KG1 (cell line): Measurements from ENCODE around the gene ATXN10.

Experiments used
- DNase-seq: peaks from one replicate; lab custom pipeline; 2025; lab: John Stamatoyannopoulos, UW

Gene ATXN10

DNA sequence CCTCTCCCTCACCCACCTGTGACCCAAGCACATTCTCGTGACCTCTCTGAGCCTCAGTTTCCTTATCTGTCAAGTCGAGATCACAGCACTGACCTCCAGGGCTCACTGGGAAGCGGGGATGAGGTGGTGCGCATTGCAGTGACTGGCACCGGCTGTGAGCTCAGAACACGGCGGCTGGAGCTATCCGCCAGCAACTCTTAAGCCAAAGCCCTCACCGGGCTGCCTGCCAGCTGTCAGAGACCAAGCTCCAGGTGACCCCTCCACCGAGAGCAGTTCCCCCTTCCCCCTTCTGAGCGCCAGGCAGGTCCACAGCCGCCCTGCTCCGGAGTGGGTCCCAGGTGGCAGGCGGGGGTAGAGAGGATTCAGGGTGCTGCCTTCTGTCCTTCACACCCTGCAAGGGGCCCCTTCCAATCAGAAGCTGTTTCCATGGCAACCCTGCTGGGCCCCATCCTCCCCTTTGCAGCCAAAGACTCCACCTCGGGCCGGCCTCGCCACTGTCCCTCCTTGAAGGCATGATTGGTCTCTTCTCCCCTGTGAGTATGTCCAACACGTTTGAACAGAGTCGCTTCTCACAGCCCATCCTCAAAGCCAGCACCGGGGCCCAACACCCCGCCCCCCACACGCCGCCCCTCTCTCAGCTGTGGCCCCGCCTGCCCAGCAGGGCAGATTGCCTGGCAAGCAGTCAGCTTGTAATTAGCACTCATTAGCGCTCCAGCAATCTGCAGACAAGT is 206.6 kb downstream of the ATXN10 start:
- DNase-seq = no peak

DNA sequence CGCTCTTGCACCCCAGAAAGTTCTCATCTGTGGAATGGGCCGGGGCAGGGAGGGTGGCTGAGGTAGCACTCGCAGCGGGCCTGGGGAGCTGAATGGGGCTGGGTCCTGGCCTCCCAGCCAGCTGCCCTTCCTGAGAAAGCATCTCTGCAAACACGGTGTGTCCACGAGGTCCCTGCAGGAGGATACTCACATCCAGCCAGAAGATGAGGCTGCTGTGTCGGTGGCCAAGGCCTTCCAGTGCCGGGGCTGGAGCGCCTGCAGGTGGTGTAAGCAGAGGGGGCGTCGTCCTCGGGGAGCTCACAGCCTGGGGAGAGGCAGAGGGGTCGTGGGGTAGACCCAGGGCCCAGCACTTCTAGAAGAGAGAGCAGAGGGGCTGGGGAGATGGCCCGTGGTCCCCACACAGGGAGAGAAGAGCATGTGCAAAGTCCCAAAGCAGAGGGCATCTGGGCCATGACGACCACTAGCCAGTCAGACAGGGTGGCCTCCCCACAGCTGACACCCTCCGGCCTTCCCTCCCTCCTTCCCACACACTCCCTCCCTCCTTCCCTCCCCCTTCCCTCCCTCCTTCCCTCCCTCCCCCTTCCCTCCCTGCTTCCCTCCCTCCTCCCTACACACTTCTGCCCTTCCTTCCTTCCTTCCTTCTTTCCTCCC is 207.4 kb downstream of the ATXN10 start:
- DNase-seq = no peak

DNA sequence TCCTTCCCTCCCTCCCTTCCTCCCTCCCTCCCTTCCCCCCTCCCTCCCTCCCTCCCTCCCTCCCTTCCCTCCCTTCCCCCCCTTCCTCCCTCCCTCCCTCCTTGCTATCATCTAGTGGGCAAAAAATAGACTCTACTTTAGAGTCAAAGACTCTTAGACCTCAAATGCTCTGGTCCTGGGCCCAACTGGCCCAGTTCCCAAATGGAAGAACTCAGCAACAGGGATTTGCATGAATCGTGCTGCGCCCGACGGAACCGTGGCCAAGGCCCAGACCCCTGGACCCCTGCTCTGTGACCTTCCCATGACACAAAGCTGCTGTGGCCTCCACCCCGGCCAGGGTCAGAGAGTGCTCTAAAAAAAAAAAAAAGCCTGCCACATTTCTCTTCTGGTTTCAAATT is 207.9 kb downstream of the ATXN10 start:
- no peak for DNase-seq

DNA sequence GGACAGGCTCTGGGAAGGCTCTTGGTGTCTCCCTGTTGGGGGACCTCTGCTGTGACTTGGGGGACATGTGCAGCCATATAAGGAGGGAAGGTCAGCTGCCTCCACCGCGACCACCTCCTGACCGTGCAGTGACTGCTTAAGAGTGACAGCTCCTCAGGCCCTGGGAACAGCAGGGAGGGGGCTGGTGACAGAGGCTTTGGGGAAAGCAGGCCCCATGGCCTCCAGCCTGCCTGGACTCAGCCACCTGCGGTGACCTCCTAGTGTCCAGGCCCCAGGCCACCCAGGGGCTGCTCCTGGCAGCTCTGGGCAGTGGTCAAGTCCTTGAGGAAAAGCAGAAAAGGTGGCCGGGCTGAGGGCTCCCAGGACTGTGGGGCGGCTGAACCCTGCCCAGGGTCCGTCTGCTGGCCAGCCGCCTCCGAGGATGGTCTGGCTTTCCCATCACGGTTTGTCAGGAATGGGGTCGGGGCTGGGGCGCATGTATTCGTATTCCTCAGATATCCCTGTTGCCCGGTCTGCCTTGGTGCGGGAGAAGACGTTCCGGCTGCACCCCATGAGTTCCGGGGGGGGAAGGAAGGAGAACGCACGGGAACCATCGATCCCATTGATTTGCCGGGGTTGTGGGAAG is 208.6 kb downstream of the ATXN10 start:
- DNase-seq = no peak

DNA sequence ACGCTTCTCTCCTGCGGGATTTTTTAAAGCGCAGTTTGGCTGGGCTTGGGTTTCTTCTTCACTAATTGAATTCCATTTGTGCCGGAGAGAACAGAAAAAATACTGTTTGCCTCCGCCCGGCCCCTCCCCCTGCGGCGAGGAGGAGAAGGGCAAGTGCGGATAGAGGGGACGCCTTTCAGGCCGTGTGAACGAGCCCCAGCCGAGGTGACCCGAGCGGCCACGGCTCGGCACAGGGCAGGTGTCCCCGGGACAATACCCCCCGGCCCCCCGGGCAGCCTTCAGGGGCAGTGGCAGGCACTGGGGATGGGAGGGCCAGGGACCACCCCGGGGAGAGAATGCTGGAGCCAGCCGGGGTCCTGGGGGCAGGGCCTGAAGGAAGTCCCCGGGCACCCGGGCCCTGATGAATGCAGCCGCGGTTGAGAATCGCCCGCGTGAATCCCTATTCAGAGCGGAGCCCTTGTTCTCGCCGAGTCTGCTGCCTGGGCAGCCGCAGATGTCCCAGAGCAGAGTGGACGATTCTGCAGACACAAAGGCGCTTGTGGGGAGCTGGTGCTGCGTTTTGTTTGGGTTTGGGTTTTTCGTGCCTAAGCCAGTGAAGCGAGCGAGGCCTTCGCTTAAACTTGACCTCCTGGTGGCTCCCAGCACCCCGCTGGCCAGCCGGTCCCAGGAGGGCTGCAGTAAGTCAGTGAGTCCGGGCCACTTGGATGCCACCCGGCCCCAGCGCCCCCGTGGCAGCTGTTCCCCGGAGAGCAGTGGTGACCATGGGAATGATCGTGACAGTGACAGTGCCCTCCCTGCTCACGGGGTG is 209.3 kb downstream of the ATXN10 start:
- no peak for DNase-seq

DNA sequence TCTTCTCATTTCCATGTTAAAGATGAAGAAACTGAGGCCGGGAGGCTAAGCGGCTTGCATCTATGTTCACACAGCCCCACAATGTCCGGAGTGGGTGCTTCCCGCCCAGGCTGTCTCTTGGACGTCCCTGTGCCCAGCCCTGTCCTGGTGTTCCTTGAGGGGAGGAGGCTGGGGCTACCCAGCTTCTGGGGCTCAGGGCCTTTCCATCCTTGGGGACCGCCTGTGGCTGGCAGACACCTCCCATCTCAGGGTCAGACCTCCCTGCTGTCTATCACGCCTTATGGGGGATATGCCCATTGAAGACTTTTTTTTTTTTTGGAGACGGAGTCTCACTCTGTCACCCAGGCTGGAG is 209.9 kb downstream of the ATXN10 start:
- no peak for DNase-seq

DNA sequence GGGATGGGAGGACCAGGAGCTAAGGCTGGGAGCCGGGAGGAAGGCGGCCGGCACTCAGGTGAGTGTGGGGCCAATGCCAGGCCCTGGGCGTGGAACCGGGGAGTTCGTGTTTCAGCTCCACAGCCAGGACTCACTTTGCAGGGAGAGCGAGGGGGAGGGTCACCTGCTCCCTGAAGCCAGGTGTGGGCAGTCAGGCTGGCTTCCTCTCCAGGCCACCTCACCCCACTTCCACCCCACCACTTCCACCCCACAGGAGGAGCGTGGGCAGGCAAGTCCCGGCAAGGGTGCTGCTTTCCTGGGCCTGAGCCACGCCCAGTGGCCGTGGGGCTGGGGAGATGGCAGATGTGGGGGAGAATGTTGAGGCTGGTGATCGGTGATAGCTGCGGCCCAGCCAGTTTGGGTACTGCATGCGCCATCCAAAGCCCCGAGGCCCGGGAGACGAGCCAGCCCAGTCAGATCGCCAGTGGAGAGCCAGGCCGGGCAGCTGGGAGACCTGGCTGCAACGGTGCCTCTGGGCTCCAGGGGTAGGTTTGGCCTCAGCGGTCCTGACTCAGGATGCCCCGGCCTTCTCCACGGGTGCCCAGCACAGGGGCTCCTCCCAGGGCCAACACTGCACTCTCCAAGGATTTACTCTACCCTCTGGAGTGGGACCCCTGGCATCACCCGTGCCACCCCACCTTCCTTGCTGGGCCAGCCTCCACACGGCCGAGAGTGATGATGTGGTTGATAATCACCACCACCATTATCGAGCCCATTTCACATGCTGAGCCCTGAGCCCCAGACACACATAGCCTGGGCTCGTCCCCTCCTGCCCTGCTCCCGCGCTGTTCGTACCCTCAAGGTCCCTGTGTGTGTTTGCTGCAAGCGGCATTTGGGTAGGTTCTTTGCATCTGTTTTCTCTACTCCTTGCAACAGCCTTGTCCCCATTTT is 211.5 kb downstream of the ATXN10 start:
- no peak for DNase-seq

DNA sequence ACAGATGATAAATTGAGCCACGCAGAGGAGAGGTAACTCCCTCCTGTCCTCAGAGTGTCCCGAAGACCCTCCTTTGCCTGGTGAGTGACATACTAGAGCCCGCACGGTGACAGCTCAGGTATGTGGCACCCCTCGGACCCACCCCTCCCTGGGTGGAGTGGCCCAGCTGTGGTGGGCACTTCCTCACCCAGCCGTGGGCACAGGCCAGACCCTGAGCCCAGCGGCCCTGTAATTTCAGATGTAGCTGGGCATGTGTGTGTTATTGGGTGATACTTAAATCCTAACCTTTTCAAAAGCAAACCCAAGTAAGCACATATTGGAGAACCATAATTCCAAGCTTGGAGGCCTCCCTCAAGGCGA is 212.2 kb downstream of the ATXN10 start:
- no peak for DNase-seq

DNA sequence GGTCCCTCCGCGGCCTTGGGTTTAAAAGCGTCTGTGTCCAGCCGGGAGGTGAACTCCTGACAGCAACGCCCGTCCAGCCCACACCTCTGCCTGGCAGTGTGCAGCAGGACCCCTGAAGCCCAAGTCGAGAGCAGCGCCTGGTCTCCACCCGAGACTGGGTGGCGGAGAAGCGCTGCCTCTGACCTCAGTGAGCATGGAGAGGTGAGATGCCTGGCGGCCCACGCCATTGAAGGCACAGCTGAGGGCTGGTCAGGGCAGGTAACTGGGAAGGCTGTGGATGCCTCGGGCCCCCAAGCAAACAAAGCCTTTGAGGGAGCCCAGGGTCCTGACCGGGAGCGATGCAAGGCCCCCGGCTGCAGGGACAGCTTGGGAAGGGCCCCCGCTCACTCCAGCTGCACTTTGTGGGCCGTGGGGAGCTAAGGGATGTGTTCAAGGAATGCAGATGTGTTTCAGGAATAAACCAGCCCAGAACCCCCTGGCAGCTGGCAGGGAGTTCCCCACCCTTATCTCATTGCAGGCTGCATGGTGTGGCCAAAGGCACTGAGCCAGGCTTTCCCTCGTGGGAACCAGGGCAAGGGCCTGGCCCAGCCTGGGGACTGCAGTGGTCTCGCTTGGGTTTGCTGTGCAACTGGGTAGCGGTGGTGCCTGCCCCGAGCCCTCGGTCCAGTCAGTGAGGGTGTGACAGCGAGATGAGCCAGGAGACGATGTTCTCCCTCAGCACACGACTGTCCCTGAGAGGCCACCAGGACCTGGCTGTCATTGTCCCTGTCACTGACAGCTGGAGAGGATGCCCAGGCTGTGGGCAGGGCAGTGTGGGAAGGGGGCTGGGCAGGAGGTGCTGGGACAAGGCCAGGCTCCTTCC is 212.8 kb downstream of the ATXN10 start:
- no peak for DNase-seq

DNA sequence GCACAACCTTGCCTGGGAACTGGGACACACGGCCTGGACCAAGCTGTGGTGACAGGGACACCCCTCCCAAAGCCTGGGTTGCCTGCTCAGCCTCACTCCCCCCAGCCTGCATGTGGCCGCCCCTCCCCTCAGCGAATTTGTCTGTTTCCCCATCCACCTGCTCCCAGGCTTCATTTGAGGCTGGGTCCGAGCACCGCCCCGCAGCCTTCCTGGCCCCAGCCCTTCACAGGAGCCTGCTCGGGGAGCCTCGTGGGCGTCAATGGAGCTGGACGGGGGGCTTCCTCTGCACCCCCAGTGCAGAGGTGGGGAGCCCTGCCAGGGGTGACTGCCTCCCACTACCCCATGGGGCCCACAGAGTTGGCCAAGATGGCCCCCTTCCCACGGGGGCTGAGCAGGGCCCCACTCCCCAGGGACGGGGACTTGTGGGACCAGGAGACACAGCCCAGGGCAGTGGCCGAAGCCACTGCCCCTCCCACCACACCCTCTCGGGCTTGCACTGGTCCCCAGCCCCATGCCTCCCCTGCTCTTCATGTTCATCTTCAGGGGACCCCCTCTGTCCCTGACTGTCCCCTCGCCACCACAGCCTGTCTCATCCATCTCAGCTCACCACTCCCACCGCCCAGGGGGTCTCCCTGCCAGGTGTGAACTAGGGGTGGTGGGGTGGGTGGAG is 213.7 kb downstream of the ATXN10 start:
- DNase-seq = no peak

DNA sequence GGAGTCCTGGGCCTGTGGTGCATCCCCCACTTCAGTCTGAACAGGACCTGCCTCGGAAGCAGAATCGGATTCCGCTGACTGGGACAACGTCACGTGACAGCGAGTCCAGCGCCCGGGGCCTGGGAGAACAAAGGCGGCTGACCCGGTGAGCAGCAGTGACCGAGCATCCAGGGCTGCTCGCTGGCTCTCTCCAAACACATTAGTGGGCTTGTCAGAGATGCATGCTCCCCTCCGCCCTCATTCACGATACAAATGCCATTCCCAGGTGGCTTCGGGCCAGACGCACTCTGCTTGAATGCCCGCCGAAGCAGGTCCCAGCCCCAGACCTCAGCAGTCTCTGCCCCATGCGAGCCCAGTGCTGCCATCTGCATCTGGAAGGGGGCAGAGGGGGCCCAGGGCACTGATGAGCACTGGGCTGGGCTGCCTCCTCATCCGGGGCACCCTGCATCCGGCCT is 214.3 kb downstream of the ATXN10 start:
- no peak for DNase-seq

DNA sequence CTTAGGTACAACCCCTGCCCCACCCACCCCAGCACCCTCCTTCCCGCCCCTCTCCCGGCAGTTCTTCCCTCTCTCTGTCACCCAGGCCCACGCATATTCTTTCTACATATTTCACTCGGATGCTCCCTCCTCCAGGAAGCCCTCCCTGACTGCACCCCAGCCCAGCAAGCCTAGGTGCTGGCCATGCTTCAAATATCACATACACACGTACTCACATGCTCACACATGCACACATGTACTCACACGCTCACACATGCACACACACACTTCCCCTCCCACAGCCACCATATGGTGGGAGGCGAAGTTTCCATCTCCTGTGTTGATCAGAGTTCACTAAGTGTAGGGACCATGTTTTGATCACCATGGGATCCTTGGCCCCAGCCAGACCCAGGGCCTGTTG is 214.9 kb downstream of the ATXN10 start:
- DNase-seq = no peak

DNA sequence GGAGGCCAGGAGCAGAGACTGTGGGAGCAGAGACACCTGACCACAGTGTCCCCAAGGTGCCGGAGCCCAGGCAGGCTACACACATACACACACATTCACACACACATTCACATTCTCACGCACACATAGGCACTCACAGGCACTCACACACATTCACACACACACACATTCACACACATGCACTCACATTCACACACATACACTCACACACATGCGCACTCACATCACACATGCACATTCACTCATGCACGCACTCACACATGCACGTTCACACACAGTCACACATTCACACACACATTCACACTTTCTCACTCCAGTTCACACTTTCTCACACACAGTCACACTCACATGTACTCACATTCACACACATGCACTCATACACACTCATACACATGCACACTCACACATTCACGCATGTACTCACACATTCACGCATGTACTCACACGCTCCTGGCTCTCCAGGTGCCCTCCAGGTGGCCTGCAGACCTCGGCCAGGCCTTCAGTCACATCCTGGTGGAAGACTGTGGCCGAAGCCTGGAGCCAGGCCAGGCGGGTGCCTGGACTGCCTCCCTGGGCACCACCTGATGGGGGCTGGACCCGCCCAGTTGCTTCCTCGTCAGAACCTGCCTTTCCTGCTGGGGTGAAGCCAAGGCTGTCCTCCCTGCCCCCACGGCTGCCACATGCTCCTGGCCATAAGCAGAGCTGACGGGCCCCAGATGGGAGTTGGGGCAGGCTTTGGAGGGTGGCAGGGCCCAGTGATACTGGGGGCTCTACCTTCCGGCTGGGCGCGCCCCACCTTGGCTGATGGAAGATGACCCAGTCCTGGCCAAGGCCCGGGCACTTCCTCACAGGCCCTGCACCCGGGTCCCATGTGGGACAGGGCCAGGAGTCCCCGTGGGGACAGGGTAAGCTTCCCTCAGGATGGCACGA is 215.8 kb downstream of the ATXN10 start:
- DNase-seq = no peak

DNA sequence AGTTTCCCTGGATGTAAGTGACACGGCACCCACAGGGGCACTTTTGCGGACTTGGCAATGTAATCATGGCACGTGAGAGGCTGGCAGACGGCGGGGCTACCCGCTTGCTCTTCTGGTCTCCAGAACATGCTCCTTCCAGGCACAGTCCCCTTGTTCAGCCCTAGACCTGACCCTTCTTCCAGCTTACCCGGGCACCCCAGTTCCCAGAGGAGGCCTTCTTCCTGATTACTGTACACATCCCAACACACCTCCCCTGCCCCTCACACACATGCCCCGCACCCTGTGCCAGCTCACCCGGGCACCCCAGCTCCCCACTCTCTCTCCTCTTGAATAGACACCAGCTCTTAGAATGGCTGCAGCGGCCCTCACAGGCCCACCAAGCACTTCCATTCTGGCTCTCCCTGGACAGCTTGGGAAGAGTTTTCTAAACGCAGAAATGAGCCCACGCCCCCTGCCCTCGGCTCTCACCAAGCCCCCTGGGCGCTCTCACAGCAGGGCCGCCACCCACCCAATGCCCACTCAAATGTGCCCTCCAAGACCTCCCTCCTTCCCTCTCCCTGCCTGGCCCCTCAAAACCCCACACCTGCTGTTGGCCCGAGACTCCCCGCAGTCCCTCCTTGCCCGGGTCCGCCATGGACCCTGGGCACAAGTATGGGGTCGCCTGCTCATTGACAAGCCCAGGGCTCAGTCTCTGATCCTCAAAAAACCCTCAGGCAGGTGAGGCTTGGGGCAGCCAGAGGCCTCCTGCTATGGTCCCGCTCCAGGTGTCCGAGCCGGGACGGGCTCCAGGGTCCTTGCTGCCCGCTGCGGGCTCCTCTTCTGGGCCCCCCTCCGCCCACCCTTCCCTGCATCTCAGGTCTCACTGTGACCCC is 216.8 kb downstream of the ATXN10 start:
- no peak for DNase-seq

DNA sequence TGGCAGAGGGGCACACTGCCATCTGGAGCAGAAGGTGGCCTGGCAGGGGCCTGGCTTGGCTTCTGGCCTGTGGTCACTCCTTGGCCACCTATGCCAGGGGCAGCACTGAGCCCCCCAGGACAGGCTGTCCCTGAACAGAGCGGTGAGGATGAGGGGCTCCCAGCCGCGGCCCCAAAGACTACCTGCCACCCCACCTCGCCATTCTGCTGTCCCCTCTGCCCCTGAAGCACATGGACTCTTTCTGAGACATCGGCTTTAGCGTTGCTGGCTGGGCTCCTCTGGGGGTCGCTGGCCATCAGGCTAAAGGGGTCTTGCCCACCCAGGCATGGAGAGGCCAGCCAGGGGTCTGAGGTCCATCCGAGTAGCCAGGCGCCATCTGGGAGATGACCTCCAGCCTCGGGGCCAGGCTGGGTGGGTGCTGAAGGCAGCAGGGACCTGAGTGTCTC is 217.5 kb downstream of the ATXN10 start:
- DNase-seq = no peak

DNA sequence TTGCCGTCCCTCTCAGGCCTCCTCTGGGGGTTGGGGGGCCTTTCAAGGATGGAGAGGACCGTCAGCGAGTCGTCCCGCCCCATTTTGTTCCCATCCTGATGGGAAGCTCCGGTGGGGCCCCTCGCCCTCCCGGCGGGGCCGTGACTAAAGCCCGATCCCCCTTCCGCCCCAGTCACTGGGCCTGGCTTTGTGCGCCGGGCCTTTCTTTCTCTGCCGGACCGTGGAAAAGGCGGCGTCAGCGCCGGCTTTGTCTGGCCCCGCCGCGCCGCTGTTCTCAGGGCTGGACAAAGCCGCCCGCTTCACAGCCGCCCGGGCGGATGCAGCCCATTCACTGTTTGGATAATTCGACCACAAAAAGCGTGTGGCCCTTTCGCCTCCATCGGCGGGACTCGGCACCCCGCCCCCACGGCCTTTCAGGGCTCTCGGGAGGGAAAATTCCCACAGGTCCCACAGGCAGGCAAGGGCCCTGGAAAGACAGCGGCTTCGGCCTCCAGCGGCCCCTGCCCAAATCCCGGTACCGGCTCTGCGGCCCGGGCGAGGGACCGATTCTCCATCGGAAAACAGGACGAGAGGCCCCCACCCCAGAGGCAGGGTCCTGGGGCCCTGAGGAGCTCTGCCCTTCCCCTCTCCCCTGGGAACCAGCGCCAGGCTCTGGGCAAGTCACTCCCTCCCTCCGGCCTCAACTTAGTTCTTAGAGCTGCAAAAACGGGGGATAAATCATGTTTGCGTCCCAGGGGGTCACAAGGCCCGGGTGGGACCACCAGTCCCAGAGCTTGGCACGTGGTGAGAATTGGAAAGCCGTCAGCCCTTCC is 218.1 kb downstream of the ATXN10 start:
- DNase-seq = no peak

DNA sequence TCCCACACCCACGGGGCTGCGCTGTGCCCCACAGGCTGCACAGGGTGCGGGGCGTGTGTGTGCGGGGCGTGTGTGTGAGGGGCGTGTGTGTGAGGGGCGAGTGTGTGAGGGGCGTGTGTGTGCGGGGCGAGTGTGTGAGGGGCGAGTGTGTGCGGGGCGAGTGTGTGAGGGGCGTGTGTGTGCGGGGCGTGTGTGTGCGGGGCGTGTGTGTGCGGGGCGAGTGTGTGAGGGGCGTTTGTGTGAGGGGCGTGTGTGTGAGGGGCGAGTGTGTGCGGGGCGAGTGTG is 218.7 kb downstream of the ATXN10 start:
- no peak for DNase-seq
